Epithelial cell of esophagus (primary cell): ENCODE data around the gene ECE1.

Experiments used
- DNase-seq: peaks from one replicate; pipeline ENCODE4 v3.0.0; 2010; ENCODE audit warnings: low read depth
- H3K4me3 ChIP-seq: 2 replicates; pipeline ENCODE4 v1.5.1; 2011; ENCODE audit warnings: mild to moderate bottlenecking, low read length, control low read depth
- TF ChIP-seq, protein P1 (sequence below): IDR thresholded peaks from 2 replicates; pipeline ENCODE4 v1.5.1; 2011; ENCODE audit warnings: low read depth, mild to moderate bottlenecking, low read length, control low read depth, inconsistent platforms; ENCODE audit not compliant: insufficient read depth; ENCODE audit errors: missing control alignments

Gene ECE1

DNA sequence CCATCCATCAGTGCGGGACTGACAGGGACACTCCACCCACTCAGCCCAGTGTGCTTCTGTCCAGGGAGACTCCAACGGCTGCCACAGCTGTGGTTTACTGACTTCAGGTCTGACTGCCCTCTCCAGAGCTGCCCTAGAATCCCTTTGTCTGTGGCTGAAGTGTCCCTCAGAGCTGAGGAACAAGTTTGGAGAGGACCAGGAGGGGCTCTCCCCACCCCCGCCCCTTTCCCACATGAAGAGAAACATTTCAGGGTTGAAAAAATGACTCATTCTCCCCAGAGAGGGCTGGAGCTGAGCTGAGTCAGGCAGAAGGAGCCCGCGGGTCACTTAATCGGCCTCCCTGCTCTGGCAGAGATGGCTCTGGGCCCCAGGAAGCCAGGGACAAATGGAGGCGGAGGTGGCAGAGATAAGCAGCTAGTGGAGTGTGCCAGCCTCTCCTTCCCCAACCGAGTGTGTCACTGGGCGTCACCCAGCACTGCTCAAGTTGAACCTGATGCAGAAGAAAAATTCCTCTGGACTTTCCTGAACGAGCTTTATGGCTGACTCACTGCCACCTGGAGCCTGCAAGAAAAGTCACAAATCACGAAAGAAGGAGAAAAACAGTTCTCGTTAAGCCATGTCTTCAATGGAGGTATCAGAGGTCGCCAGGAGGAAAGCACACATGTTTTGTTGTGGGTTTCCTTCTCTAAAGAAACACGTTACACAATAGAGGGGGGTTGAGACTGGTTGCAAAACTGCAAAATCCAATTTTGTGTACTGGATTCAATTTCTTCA, 34.3 kb upstream of the ECE1 start:
- TF ChIP-seq, protein P1, sequence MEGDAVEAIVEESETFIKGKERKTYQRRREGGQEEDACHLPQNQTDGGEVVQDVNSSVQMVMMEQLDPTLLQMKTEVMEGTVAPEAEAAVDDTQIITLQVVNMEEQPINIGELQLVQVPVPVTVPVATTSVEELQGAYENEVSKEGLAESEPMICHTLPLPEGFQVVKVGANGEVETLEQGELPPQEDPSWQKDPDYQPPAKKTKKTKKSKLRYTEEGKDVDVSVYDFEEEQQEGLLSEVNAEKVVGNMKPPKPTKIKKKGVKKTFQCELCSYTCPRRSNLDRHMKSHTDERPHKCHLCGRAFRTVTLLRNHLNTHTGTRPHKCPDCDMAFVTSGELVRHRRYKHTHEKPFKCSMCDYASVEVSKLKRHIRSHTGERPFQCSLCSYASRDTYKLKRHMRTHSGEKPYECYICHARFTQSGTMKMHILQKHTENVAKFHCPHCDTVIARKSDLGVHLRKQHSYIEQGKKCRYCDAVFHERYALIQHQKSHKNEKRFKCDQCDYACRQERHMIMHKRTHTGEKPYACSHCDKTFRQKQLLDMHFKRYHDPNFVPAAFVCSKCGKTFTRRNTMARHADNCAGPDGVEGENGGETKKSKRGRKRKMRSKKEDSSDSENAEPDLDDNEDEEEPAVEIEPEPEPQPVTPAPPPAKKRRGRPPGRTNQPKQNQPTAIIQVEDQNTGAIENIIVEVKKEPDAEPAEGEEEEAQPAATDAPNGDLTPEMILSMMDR: no peak
- H3K4me3 ChIP-seq: no peak overlapping the region
- DNase-seq: peak; percentile 88

DNA sequence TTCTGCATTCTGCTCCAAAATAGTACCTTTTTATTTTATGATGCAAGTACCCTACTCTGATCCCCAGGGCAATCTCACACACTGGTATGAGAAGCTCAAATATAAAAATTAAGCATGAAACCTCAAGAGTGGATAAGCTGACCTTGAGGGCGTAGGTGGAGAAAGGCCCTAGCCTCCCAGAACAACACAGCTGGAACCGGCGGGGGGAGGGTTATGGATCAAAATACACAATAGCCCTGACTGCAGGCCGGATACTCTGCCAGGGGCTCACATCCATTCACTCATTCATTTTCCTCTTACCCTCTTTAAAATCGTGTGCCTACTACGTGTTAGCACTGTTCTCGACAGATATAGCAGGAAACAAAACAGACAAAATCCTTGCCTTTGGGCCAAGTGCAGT, 32.8 kb upstream of the ECE1 start:
- TF ChIP-seq, protein P1: no peak
- no peak for DNase-seq
- no peak overlapping the region for H3K4me3 ChIP-seq

DNA sequence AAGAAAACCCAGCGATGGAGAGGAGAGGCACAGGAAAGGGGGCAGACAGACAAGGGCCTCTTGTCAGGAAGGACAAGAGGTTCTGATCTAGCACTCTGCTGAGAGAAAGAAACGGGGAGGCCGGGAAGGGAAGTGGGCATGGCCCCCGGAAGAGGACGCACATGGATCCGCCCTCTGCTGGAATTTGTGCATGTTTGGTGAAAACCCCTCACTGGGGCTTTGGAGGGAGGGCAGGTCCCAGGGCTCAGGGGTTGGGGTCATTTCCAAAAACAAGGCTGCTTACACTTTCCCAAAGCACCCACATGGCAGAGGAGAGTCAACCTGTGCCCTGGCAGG, 32.4 kb upstream of the ECE1 start:
- DNase-seq: no peak

DNA sequence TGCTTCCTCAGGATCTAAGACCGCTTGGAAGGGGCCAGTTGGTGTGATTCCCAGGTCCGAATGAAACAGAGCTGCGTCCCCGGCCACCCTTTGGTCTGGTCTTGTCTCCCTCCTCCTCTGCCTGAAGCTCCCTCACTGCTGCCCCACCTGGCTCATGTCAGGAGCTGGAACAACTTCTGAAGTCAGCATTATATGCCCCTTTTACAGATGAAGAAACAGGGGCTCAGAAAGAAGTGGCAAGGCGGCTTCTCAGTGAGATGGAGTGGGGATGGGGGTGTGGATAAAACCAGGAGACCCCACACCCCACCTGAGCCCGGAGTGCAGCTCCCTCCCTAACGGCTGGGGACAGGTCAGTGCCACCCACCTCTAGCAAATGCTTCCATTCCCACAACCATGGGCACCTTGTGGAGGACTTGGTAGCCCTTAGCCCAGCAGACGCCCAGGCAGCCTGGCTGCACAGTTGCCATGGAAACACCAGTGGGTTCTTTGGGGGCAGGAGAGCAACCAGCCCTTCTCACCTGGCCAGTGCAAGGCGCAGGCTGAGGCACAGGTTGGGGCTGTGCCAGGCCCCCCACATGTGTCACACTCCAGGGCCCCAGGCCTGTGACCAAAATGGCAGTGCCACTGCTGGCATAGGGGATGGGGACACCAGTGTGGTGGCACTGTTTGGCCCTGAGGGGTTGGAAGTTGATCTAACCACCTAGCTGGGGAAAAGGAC, 31.9 kb upstream of the ECE1 start:
- TF ChIP-seq, protein P1: peak; percentile 11
- no peak overlapping the region for H3K4me3 ChIP-seq
- no peak for DNase-seq

More for the DNA sequence above, 32.4 kb upstream of the ECE1 start:
- TF ChIP-seq, protein P1: no peak
- no peak overlapping the region for H3K4me3 ChIP-seq

DNA sequence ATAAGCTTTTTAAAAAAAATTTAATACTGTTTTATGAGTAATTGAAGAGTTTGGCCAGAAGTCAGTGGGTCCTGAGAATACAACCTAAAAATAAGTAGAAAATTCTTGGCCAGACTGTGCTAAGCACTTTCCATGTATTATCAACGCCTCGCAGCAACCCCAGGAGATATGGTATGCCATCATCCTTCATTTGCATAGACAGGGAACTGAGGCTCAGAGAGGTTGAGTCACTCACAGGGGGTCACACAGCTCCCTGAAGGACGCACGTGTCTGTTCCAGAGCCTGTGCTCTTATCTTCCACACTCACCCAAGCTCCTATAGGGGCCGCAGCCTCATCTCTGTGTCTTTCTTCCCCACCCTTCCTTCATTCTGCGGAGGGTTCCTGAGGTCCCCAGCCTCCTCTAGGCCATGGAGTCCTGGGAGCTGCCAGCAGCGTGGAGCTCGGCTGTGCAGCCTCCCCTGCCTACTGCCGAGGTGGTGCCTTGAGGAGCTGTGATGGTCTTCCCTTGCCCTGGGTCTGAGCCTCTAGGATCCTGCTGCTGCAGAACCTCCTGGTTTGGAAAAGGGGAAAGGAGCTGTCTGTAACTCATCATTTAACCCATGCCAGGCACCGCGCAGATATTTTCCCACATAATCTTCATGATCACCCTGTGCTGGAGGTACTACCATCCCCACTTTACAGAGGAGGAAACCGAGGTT, 30.3 kb upstream of the ECE1 start:
- no peak overlapping the region for H3K4me3 ChIP-seq
- no peak for DNase-seq
- TF ChIP-seq, protein P1: no peak

DNA sequence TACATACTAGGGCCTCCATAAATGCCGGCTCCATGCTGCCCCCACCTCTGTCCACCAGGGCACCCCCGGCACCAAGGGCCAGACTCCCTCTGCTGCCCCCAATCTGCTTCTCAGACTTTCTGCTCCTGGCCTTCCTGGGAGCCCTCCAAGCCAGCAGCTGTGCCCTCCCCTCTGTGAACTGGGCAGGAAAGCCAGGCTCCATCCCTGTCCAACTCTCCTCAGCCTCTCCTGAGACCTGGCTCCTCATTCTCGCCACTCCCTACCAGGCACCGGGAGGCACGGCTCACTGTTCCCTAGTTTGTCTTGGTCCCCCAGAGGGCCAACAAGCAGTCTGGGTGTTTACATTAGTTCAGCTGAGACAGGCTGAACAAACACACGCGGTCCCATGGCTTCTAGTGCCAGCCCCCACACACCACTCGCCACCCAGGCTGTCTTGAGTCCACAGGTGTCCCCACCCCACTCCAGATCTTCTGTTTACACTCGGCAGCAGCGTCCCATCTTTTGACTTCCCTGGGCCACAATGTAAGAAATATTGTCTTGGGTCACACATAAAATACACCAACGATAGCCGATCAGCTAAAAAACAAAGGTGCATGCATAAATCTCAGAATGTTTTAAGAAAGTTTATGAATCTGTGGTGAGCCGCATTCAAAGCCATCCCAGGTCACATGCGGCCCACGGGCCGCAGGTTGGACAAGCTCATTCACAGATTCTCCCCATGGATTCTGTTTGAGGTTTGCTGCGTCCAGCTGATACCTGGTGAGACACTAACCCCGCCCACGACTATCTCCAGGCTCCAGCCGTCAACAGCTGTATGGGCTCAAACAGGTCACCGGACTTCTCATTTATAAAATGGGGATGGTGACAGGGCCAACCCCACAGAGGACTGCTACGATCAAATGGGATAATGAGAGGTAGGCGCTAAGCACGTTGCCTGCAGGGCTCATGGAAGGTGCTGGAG, 29.5 kb upstream of the ECE1 start:
- DNase-seq: no peak
- no peak overlapping the region for H3K4me3 ChIP-seq
- TF ChIP-seq, protein P1: no peak
